A549 (cell line): ENCODE results near the gene IKZF3. TPM values are rescaled to one million over a fixed set of nuclear protein-coding genes. Genes with fewer than 3 reads are reported as not detected.

Experiments
- ATAC-seq, 2 experiments: fragments of 200-7000 bp in 1 of 2; fragments of >200 bp in 1 of 2; cut with Nextera tagmentation in 1 of 2; cut with Tn5 transposase in 1 of 2; 3 replicates each; pipeline versions ENCODE4 v1.8.0 to v1.9.1; 2018 to 2020; ENCODE audit warnings: mild to moderate bottlenecking in 1 of 2, moderate library complexity in 1 of 2
- CTCF ChIA-PET: fragments of 300-600 bp; sonication (Branson Sonifier 250); formaldehyde crosslinking; extraction: SDS; loops from one replicate; lab custom pipeline; 2021; ENCODE audit warnings: antibody characterized with exemption, inconsistent platforms; lab: Yijun Ruan, JAX
- POLR2A ChIA-PET: fragments of 350-600 bp; formaldehyde crosslinking; extraction: SDS; loops from one replicate; lab custom pipeline; 2021; ENCODE audit warnings: antibody characterized with exemption, inconsistent platforms; lab: Yijun Ruan, JAX
- DNase-seq, 2 experiments: peaks; one replicate each; pipeline versions ENCODE4 v3.0.0 to v3.0.0-alpha.2; 2011 to 2016; ENCODE audit warnings: low read depth in 1 of 2, low spot score in 1 of 2
- FAIRE-seq: peaks from 2 replicates; lab custom pipeline; 2011; peaks lifted over from hg19 to GRCh38; lab: Jason Lieb, UNC
- H3K27ac ChIP-seq, 2 experiments: fragments of >200 bp; sonication (Bioruptor Twin); formaldehyde crosslinking; 3 replicates each; pipeline ENCODE4 v1.5.1; 2016 to 2017
- H3K4me1 ChIP-seq: fragments of >200 bp; sonication (Bioruptor Twin); formaldehyde crosslinking; 3 replicates; pipeline ENCODE4 v1.6.1; 2016
- H3K4me2 ChIP-seq: fragments of >200 bp; sonication (Bioruptor Twin); formaldehyde crosslinking; 3 replicates; pipeline ENCODE4 v1.6.1; 2016
- H3K4me3 ChIP-seq: fragments of >200 bp; sonication (Bioruptor Twin); formaldehyde crosslinking; 3 replicates; pipeline ENCODE4 v1.5.1; 2016
- H3K9me3 ChIP-seq: fragments of >200 bp; sonication (Bioruptor Twin); formaldehyde crosslinking; 3 replicates; pipeline ENCODE4 v1.6.1; 2016
- BHLHE40 ChIP-seq: IDR thresholded peaks from 2 replicates; pipeline ENCODE4 v1.6.1; 2012; ENCODE audit warnings: low read depth, low read length, inconsistent platforms
- CBX2 ChIP-seq: fragments of 200-600 bp; sonication (generic); IDR thresholded peaks from 2 replicates; pipeline ENCODE4 v1.6.1; 2016; ENCODE audit warnings: low read depth, mild to moderate bottlenecking, borderline replicate concordance
- CEBPB ChIP-seq, 2 experiments: fragments of >200 bp in 1 of 2; sonication (Bioruptor Twin) in 1 of 2; formaldehyde crosslinking in 1 of 2; IDR thresholded peaks; 2 replicates each; pipeline ENCODE4 v1.6.1; 2012 to 2016
- CHD2 ChIP-seq: fragments of 150-350 bp; IDR thresholded peaks from 2 replicates; pipeline ENCODE4 v1.6.1; 2014; ENCODE audit warnings: low read length; ENCODE audit not compliant: partially characterized antibody
- EP300 ChIP-seq, 2 experiments: fragments of >200 bp; sonication (Bioruptor Twin); formaldehyde crosslinking; IDR thresholded peaks; 2 replicates in 1 of 2; 3 replicates in 1 of 2; pipeline ENCODE4 v1.6.1; 2016 to 2017
- HDAC2 ChIP-seq: fragments of 200-600 bp; sonication (generic); IDR thresholded peaks from 2 replicates; pipeline ENCODE4 v1.6.1; 2016
- HEYL ChIP-seq: fragments of 250-450 bp; sonication (Bioruptor Pico); IDR thresholded peaks from 2 replicates; pipeline ENCODE4 v1.8.0; 2021; ENCODE audit warnings: mild to moderate bottlenecking, moderate library complexity
- JUN ChIP-seq, 2 experiments: fragments of >200 bp; sonication (Bioruptor Twin); formaldehyde crosslinking; IDR thresholded peaks; 2 replicates in 1 of 2; 3 replicates in 1 of 2; pipeline ENCODE4 v1.6.1; 2016 to 2017
- NR3C1 ChIP-seq: fragments of >200 bp; sonication (Bioruptor Twin); formaldehyde crosslinking; IDR thresholded peaks from 3 replicates; pipeline ENCODE4 v1.6.1; 2017
- PHF8 ChIP-seq: fragments of 200-600 bp; sonication (generic); IDR thresholded peaks from 2 replicates; pipeline ENCODE4 v1.6.1; 2016; ENCODE audit warnings: low read depth, mild to moderate bottlenecking, antibody characterized with exemption, moderate library complexity, borderline replicate concordance
- POLR2A ChIP-seq: IDR thresholded peaks from 2 replicates; pipeline ENCODE4 v1.6.1; 2012; ENCODE audit warnings: mild to moderate bottlenecking, low read length
- POLR2AphosphoS2 ChIP-seq: conservative IDR thresholded peaks from 2 replicates; pipeline ENCODE4 v1.6.1; 2012; ENCODE audit warnings: low read length, improper control_type of control experiment, inconsistent platforms
- TFCP2L1 ChIP-seq: fragments of 250-450 bp; sonication (Bioruptor Pico); IDR thresholded peaks from 2 replicates; pipeline ENCODE4 v1.5.0; 2021; ENCODE audit warnings: mild to moderate bottlenecking
- ZC3H11A ChIP-seq: fragments of 450-650 bp; IDR thresholded peaks from 2 replicates; pipeline ENCODE4 v1.6.1; 2014; ENCODE audit warnings: antibody characterized with exemption, mild to moderate bottlenecking
- WGBS: methylation state at CpG from one replicate; pipeline ENCODE4 v1.1.6; 2017; ENCODE audit errors: missing lambda C conversion rate; 5-methylcytosine and 5-hydroxymethylcytosine counted together
- polyA plus RNA-seq, 4 experiments: library from polyadenylated mRNA; depleted of rRNA in 3 of 4; stranded (reverse); fragments of >200 nt; fragmentation: RNase III in 1 of 4; extraction: RNeasy Plus Mini Kit Qiagen cat#74134 plus additional on column Dnase treatment in 1 of 4; gene quantifications; 2 replicates in 3 of 4; 3 replicates in 1 of 4; pipeline ENCODE4 v1.2.3, GENCODE V29; 2011 to 2017
- TF ChIP-seq, protein P1 (sequence below): IDR thresholded peaks from 2 replicates; pipeline ENCODE4 v1.6.1; 2012; ENCODE audit warnings: low read depth, borderline replicate concordance
- TF ChIP-seq, protein P2 (sequence below): fragments of 250-450 bp; sonication (Bioruptor Pico); IDR thresholded peaks from 2 replicates; pipeline ENCODE4 v1.5.0; 2021; ENCODE audit warnings: mild to moderate bottlenecking, moderate library complexity, borderline replicate concordance
- TF ChIP-seq, protein P3 (sequence below): fragments of >200 bp; sonication (Bioruptor Twin); formaldehyde crosslinking; IDR thresholded peaks from 3 replicates; pipeline ENCODE4 v1.5.1; 2016
- TF ChIP-seq, protein P4 (sequence below): fragments of >200 bp; sonication (Bioruptor Twin); formaldehyde crosslinking; IDR thresholded peaks from 2 replicates; pipeline ENCODE4 v1.6.1; 2016
- TF ChIP-seq, protein P5 (sequence below): fragments of 150-350 bp; IDR thresholded peaks from 2 replicates; pipeline ENCODE4 v1.6.1; 2014; ENCODE audit warnings: low read depth, mild to moderate bottlenecking, low read length
- TF ChIP-seq, protein P6 (sequence below): fragments of 250-450 bp; sonication (Bioruptor Pico); IDR thresholded peaks from 2 replicates; pipeline ENCODE4 v1.5.0; 2020; ENCODE audit warnings: low read depth, mild to moderate bottlenecking, moderate library complexity

IKZF3 gene
- polyA plus RNA-seq, 2 of the 4 experiments (the other 2 are of a cell fraction), result not detected

DNA sequence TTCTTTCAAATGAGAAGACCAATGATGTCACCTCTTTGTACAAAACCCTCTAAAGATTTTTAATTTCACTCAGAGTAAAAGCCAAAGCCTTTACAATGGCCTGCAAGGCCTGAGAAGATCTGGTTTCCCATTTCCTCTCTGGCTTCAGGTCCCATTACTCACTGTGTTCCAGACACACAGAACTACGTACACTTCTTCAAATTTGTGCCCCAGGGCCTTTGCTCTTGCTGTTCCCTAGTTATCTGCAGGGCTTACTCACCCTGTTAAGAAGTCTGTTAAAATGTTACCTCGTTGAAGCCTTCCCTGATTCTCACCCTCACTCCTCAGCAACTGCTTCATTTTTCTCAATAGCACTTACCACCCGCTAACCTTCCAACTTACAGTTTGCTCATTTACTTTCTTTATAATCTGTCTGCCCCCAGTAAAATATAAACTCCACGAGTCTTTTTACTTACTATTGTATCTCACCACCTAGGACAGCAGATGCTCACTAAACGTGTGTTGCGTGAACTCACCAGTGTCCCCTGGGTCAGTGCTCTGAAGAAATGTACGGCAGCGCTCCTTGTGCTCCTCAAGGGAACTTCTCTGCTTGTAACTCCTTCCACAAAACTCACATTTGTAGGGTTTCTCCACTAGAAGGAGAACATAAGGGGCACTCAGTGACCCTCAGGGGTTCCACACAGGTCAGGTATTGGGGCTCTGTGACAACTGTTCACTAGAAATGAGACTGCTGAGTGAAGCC lies 76.2 kb downstream of the IKZF3 start (continued):
- TF ChIP-seq, protein P1, sequence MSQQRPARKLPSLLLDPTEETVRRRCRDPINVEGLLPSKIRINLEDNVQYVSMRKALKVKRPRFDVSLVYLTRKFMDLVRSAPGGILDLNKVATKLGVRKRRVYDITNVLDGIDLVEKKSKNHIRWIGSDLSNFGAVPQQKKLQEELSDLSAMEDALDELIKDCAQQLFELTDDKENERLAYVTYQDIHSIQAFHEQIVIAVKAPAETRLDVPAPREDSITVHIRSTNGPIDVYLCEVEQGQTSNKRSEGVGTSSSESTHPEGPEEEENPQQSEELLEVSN, result no peak
- TF ChIP-seq HEYL (CRISPR knock-in tag) (no peak), JUN (IDR thresholded peaks at IDR 0.05) (no peak)

DNA sequence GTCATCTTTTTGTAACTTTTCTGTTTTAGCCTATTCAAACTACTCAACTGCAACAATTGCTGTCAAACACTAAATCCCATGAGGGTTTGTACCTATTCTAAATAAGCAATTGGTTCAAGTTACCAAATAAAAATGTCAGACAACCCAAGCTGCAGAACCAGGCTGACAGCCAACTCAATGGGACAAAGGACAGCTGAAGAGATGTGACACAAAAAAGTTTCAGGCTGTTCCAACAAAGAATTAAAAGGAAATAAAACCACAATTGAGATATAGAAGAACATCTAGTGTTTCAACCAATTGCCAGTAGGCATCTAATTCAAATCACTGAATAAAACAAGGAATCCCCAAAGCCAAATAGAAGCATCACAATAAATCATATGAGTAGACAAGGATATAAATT lies 77.1 kb downstream of the IKZF3 start:
- Histone ChIP-seq H3K4me3 (no peak overlapping the region), H3K4me1 (no peaks in the 10 kb centered on the region), H3K27ac (no peak overlapping the region), H3K9me3 (no peaks in the 10 kb centered on the region), H3K4me2 (no peak overlapping the region)
- ChIA-PET CTCF (interaction anchor here (1.3 to 2.2 kb wide), 2 partner anchors 20 to 193 kb away, joined by 3 to 7 read pairs; partner anchors contain the start of gene PSMD3), POLR2A (no interaction called here)
- ATAC-seq, result no peak
- no peak for DNase-seq
- TF ChIP-seq POLR2AphosphoS2 (no peak), PHF8 (no peak)
- TF ChIP-seq, protein P2, sequence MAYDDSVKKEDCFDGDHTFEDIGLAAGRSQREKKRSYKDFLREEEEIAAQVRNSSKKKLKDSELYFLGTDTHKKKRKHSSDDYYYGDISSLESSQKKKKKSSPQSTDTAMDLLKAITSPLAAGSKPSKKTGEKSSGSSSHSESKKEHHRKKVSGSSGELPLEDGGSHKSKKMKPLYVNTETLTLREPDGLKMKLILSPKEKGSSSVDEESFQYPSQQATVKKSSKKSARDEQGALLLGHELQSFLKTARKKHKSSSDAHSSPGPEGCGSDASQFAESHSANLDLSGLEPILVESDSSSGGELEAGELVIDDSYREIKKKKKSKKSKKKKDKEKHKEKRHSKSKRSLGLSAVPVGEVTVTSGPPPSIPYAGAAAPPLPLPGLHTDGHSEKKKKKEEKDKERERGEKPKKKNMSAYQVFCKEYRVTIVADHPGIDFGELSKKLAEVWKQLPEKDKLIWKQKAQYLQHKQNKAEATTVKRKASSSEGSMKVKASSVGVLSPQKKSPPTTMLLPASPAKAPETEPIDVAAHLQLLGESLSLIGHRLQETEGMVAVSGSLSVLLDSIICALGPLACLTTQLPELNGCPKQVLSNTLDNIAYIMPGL (CRISPR knock-in tag), result no peak
- TF ChIP-seq, protein P3, sequence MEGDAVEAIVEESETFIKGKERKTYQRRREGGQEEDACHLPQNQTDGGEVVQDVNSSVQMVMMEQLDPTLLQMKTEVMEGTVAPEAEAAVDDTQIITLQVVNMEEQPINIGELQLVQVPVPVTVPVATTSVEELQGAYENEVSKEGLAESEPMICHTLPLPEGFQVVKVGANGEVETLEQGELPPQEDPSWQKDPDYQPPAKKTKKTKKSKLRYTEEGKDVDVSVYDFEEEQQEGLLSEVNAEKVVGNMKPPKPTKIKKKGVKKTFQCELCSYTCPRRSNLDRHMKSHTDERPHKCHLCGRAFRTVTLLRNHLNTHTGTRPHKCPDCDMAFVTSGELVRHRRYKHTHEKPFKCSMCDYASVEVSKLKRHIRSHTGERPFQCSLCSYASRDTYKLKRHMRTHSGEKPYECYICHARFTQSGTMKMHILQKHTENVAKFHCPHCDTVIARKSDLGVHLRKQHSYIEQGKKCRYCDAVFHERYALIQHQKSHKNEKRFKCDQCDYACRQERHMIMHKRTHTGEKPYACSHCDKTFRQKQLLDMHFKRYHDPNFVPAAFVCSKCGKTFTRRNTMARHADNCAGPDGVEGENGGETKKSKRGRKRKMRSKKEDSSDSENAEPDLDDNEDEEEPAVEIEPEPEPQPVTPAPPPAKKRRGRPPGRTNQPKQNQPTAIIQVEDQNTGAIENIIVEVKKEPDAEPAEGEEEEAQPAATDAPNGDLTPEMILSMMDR, result no peak
- FAIRE-seq, result no peak

DNA sequence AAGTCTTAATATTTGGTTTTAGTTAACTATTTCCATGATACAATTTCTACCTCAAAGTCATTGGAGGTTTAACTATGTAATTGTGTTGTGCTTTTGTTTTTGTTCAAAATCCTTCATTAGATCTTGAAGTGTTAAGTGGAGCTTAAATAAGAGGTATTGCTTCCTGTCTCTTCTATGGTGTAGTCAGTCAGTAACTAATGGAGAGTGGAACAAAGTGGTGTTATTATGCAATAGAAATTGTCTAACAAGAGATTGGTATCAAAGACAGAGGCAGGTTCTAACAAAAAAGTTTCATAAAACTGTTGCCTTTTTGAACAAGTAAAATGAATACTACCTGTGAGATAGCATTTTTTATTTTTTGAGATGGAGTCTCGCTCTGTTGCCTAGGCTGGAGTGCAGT lies 81.1 kb downstream of the IKZF3 start:
- CTCF ChIA-PET, result interaction anchor here (0.6 to 2.5 kb wide), 2 partner anchors 161 to 1185 kb away, joined by 3 to 7 read pairs; no protein-coding TSS in a partner anchor

More for the DNA sequence above, 81.1 kb downstream of the IKZF3 start:
- Histone ChIP-seq H3K4me1 (no peaks in the 10 kb centered on the region), H3K9me3 (no peaks in the 10 kb centered on the region), H3K27ac (no peak overlapping the region), H3K4me2 (no peak overlapping the region), H3K4me3 (no peak overlapping the region)
- WGBS, result 3% methylated on average over 1 of the region's 1 CpG
- TF ChIP-seq CBX2 (no peak), EP300 (IDR thresholded peaks at IDR 0.05) (no peak), CHD2 (no peak), CEBPB (IDR thresholded peaks at IDR 0.05) (no peak), TFCP2L1 (CRISPR knock-in tag) (no peak), JUN (IDR thresholded peaks at IDR 0.05) (no peak), POLR2A (no peak), HDAC2 (no peak), ZC3H11A (no peak), BHLHE40 (no peak), NR3C1 (no peak)
- TF ChIP-seq, protein P4, sequence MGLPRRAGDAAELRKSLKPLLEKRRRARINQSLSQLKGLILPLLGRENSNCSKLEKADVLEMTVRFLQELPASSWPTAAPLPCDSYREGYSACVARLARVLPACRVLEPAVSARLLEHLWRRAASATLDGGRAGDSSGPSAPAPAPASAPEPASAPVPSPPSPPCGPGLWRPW, result no peak
- TF ChIP-seq, protein P5, sequence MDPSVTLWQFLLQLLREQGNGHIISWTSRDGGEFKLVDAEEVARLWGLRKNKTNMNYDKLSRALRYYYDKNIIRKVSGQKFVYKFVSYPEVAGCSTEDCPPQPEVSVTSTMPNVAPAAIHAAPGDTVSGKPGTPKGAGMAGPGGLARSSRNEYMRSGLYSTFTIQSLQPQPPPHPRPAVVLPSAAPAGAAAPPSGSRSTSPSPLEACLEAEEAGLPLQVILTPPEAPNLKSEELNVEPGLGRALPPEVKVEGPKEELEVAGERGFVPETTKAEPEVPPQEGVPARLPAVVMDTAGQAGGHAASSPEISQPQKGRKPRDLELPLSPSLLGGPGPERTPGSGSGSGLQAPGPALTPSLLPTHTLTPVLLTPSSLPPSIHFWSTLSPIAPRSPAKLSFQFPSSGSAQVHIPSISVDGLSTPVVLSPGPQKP, result no peak
- TF ChIP-seq, protein P6, sequence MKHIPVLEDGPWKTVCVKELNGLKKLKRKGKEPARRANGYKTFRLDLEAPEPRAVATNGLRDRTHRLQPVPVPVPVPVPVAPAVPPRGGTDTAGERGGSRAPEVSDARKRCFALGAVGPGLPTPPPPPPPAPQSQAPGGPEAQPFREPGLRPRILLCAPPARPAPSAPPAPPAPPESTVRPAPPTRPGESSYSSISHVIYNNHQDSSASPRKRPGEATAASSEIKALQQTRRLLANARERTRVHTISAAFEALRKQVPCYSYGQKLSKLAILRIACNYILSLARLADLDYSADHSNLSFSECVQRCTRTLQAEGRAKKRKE (CRISPR knock-in tag), result no peak
- DNase-seq (no peak), FAIRE-seq (no peak), ATAC-seq (no peak)
- POLR2A ChIA-PET, result no interaction called here
